NK-92 (cell line): ENCODE results near the gene RAPGEF1.
"Not testable (repeated sequence)": the region's sequence is repeated elsewhere in the genome, so short reads cannot be mapped to it uniquely, and the experiment has no call there.

ENCODE experiments used
- DNase-seq: peaks from one replicate; lab custom pipeline; 2025; ENCODE audit not compliant: unreplicated experiment; lab: John Stamatoyannopoulos, UW

The RAPGEF1 gene

DNA sequence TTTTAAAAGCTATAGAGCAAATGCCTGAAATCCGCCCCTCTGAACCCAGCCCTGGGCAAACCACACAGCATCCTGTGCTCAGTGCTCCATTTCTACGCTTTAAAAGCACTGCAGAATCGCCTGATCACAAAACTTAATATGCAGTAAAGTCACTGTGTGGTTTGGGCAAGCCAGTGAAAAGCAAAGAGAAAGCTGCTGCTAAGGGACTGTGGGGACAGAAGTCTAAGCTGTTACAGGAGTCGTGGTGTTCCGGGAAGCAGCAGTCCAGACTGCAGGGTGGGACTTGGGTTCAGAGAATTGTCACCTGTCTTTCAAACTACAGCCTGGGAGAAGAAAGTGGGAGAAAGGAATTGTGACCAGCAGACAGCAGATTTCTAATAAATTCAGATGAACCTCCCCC is 8.2 kb downstream of the RAPGEF1 start:
- no peak for DNase-seq

DNA sequence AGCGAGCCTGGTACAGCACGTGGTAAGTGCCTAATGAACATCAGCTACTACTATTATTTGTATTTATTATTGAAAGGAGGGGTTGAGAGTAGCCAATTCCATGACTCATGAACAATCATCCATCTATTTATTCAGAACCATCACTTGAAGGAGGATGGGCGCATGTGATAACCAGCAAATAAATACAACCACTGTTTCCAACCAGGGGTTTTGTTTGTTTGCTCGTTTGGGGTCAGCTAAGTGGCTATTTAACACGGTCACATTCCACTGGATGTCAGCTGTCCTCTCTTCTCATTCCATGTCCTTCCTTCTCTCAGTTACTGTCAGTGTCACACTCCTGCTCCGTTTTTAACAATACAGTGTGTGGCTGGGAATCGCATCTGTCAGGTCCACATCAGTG is 8.6 kb downstream of the RAPGEF1 start:
- no peak for DNase-seq

DNA sequence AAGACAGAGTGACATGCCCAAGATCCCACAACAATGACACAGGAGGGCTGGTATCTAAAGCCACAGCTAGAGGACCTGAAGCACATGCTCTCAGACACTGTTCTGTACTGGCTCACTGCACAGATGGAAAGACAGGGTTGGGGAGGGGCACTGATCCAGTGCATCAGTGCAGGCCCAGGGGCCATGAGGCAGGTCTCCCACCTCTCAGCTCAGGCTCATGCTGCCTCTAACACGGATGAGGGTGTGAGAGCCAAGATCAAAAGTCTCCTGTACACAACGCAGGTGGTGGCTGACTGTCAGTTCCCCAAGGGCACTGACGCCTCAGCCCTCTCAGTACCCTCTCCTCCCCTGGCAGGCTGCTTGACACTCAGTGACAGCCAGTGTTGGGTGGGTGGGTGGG is 10.9 kb downstream of the RAPGEF1 start:
- no peak for DNase-seq

DNA sequence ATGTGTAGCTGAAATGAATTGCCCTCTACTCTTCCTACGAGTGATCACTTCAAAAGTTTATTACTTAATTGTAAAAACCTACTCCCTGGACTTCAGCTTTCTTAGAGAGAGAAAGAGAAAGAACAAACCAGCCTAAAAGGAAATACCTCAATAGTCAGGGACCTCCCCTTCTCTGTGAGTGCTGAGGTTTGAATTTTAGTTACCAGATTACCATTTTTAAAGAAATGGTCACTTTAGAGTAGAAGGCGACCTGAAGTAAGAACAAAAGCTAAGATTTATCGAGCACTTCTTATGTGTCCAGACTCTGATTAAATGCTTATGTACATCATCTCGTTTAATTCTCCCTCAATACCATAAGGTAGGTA is 11.3 kb downstream of the RAPGEF1 start:
- DNase-seq: no peak

DNA sequence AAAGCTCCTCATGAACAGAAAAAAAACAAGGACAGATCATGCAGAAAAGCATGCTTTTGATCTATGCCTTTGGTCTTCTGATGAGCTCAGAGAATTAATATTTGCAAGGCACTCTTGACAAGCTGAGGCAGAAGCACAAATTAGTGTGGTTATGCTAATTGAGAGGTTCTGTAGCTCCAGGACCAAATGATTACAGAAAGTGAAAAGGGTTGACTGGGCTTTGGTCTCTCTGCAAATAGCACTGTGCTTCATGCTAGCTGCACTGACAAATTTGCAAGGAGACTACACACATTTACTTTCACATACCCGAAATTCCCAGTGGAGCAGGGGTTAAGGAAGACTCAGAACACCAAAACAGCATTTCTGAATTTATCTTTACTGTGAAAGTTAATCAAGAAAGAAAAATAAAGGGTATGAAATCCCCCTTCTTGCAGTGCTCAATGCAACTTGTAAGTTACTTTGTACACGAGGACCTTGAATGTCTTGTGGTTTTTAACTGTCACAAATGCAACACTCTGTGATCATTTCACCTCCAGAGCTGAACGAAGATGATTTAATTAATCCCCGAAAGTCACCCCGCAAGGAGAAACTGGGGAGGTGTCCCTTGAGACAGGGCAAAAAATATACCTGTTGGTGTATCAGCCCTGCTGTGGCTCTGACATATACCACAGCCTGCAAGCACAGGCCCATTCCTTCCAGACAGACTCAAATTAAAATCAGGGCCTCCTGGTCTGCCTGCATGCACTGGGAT is 11.9 kb downstream of the RAPGEF1 start:
- no peak for DNase-seq

DNA sequence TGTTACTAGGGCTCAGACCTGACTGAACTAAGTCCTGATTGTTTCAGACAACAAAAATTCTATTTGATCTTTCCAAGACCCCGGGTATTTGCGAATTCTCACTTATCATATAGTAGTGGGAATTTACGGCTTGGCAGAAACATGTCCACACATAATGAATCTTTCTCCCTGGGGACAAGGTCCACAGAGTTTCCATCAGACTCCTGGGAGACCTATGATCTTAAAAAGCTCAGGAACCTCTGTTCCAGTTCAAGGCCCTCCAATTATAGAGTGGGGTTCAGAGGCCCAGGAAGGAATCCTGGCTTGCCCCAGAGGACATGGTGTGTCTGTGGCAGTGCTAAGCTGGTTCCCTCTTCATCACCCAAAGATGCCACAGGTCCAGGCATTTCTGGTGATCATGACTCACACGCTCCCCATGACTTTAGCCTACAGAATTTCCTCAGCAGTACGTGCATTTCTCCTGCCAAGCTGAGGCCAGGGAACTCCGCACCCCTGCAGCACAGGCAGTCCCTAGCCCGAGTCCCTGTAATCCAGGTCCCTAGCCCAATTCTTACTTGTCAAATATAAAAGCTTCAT is 12.6 kb downstream of the RAPGEF1 start:
- no peak for DNase-seq

DNA sequence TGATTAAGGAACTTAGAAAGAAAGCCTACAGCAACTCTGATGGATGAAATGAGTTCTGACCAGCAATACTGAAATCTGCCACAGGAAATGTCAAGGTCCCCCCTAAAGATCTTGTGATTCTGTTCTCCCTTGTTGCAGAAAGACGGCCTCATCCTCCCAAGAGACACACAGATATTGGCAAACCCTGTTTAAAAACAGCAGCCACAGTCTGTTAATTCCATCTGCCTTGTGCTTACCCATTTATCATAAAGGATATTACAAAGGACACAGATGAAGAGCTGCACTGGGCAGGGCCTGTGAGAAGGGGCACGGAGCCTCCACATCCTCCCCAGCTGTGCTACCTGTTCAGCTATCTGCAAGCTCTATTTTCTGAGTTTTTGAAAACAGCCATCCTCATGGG is 15.2 kb downstream of the RAPGEF1 start:
- DNase-seq: no peak

DNA sequence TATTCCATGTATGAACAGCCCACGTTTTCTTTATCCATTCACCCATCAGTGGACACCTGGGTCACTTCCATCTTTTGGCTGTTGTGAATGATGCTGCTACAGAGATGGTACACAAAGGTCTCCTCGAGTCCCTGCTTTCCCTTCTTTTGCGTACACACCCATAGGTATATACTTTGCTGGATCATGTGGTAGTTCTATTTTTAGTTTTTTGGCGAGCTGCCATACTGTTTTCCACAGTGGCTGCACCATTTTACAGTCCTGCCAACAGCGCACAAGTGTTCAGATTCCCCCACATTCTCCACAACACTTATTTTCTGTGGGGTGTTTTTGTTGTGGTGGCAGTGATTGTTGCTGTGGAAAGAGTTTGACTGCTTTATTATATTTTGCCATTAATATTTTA is 16.2 kb downstream of the RAPGEF1 start:
- no peak for DNase-seq

DNA sequence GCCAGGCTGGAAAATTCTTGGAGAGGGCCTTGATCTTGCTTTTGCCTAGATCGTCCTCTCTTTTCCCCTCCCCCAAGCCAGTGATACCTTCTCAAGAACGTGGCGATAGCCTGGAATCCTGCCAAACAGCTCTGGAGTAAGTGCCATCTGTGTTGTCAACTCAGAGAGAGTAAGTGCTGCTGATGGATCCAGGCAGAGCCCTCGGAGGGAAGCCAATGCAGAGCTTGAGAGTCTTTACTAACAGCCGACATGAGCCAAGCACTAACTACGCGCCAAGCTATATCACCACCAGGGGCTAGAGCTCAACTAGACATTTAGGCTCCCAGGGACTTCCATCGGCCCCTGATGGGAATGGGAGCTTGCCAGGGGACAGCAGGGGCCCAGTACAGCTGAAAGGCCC is 17.6 kb downstream of the RAPGEF1 start:
- DNase-seq: no peak

DNA sequence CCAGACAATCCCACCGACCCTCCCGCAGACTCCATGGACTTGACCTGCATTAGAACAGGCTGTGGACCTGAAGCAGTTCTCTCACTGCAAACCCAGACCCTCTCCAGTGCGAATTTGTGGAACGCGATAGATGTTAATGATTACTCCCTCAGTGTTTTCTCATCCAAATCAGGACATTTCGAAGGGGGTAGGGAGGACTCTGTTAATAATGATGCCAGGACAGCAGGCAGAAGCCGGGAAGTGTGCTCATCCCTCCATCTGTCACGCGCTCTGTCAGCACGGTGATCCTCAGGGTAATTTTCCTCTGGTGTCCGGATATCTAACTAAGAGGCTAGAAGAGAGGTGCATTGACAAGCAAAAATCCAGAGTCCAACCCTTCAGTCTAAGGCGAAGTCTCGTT is 18.8 kb downstream of the RAPGEF1 start:
- no peak for DNase-seq

DNA sequence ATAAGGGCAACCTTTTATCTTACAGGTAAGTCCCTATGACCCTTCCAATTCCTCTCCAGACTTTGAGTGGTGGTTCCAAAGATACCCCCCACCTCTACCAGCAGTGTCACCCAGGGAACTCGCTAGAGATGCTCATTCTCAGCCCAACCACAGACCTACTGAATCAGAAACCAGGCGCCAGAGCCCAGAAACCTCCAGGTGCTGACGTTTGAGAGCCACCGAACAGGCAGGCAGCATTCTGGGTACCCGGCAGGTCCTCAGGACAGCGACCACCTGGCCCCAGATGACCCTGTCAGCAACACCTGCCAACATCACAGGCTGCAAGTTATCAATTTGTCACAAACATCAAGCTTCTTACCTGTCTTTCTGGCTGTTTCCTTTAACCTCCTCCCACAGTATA is 19.5 kb downstream of the RAPGEF1 start:
- no peak for DNase-seq

DNA sequence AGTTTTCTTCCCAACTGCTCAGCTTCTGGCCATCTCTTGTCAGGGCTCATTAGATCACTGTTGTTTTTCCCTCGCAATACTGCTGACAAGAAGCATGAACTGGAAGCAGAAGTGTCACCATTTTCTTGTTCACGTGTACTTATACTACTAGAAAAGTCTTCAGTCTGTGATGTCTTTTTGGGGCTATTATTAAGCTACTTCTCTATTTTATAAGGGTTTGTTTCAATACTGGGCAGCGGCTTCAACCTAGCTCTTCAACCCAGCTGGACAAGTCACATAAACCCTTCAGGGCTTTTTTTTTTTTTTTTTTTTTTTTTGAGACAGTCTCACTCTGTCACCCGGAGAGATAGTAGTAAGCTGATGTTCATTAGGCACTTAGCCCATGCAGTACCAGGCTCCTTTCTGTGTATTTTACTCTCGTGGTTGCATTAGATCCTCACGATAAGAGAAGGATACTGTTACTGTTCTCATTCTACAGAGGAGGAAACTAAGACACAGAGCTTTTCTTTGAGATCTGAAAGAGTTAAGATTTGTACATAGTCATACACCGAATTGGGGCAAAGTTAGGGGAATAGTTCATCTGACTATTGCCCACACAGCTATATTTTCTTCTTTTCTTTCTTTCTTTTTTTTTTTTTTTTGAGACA is 20.5 kb downstream of the RAPGEF1 start:
- DNase-seq: no peak

DNA sequence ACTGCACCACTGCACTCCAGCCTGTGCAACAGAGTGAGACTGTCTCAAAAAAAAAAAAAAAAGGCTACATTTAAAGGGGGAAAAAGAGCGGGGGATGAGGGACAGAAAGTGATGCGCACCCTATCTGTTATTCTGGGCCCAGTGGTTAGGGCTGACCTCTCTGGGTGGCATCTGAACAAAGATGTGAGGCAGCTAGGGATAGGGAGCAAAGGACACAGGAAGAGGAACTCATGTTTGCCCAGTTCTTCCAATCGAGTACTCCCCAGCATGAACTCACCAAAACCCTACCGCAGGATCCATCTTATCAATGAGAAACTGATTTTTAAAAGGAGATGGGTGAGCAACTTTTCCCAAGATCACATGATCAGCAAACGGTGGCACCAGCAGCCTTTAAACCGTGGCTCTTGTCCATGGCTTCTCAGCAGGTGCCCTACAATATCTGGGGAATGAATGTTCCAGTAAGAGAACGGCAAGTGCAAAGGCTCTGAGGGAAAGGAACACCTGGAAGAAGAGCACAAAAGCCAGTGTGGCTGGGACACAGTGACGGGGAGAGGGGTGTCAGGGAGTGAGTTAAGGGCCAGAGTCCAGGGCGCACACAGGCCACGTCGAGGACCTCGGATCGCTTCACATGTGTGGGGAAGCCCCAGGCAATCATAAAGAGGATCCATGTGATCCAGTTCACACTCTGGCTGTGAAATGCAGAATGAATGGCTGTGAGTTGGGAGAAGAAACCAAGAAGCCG is 22.0 kb downstream of the RAPGEF1 start:
- DNase-seq: no peak

DNA sequence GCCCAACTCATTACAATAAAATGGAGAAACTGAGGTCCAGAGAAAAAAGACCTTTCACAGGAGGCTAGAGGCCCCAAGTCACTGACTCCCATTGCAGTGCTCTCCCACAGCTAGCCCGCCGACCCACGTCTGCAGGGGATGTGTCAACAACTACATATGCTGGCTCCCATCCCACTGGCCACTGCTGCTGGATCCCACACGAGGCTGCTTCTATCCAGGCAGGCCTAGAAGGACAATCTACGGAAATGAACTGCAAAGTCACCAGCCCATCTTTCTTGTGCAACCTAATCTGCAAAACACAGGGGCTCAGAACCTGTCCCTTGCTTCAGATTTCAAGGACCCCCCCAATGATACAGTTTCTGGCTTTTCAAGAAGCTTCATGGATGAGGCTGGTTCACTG is 24.0 kb downstream of the RAPGEF1 start:
- DNase-seq: no peak

DNA sequence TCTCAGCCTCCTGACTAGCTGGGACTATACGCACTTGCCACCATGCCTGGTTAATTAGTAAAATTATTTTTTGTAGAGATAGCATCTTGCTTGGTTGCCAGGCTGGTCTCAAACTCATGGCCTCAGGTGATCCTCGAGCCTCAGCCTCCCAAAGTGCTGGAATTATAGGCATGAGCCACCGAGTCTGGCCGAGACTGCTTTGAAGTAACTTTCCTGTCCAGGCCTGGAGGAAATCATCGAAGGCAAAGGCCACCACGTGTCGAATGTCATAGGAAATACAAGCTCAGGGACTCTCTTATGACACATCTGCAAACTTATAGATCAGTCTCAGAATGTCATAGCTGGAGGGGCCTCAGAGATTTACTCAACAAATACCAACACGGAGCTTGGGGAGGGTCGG is 25.1 kb downstream of the RAPGEF1 start:
- no peak for DNase-seq

DNA sequence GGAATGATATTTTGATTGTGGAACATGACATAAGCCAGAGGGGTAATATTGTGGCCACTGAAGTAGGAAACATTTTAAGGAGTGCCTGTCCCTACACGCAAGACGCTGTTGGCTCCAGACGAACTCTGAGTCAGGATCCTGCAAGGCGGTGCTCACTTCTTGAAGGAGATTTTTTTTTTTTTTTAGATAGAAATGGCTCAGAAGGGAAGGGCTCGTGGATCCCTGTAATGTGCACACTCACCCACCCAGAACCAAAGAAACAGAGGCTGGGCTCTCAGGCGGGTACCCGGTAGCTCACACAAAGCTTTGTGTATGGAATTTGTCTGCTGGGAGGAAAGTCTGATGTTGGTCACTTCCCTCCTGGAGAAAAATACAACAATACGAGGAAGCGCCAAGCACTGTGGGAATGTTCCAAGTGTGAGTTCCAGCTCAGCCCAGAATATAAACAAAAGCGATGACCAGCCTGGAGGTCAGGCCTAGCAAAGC is 25.7 kb downstream of the RAPGEF1 start:
- no peak for DNase-seq

DNA sequence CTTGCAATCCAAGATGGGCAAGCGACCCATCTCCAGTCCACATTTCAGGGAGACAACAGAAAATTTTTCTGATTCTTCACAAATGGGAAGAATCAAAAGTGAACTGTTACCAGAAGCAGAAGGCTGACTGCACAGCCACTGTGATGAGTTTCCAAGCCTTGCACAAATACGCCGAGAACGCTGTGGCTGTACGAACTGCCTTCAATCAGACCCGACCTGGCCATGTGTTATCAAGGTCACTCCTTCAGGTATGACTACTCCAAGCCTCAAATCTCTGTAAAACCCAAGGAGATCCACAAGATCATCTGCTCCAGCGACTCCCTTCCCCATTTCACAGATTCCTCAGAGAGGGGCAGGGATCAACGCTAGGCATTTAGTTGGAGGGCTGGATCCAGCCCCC is 26.9 kb downstream of the RAPGEF1 start:
- no peak for DNase-seq

DNA sequence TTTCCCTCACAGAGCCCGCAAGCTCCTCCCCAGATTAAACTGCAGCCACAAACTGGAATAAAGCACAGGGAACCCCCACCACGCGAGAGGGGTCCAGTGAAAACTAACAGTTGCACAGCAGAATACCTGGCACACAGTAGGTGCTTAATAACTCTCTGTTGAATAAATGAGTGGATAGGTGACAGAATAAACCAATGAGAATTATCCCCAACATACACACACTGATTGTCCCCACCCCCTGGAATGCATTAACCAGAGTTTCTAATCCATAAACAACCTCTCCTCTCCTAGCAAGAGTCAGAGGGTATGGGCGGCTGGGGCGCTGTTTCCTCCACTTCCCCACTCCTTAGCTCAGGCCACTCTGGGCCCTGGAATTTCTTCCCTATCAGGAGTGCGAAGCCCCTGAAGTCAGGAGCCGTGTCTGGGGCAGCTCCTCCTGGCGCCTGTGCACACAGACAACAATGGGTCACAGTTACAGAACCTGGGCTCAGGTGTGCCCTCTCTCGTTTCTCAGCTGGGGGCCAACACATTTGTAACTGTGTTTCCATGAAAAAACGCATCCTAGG is 27.6 kb downstream of the RAPGEF1 start:
- no peak for DNase-seq

DNA sequence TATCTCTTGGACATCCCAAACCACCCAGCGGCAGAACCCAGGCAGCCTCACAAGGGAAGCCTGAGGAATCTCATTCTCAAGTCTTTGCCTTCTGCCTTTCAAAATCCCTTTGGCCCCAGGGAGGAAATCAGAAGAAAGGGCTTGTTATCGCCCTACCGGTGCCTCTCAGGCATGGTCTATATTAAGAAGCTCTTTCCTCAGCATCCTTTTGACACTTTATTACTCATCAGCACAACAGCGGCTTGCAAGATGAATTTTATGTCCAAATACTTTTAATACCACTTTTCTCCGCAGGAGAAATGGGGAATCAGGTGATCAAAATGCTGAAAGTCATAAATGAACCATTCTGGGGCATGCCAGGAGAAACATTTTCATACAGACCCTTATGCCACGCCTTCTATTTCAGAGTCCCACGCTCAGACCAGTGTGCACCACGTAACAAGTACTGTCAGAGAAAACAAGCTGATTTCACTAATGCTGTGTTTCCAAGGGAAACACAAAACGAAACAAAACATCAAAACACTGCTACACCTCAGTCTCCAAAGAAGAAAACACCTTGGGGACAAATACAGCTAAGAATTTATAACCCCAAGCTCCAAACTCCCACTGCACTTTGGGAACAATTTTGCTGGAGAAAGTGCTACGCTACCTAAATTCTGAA is 30.0 kb downstream of the RAPGEF1 start:
- no peak for DNase-seq

DNA sequence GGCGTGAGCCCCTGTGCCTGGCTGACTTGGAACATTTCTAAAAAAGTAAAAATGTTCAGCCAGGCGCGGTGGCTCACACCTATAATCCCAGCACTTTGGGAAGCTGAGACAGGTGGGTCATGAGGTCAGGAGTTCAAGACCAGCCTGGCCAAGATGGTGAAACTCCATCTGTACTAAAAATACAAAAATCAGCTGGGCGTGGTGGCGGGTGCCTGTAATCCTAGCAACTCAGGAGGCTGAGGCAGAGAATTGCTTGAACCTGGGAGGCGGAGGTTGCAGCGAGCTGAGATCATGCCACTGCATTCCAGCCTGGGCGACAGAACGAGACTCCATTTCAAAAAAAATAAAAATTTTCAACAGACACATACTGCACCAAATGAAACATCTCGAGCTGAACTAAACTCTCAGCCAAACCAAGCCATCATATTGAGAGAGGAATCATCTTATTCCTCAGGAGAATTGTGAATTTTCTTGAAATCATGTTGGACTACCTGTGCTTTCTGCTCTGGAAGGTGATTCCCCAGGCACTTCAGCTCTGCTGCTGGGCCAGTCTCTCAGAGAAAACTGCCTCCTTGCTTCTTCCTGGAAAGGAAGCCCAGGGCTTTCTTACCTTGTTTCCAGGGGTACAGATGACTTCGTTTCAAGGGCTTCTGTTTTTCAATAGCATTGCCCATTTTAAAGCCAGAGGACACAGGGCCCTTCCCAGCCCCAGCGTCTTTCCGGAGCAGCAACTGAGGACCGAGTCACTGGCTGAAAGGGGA is 30.7 kb downstream of the RAPGEF1 start:
- DNase-seq: not testable (repeated sequence)
